HepG2 (cell line): ENCODE measurements around the gene CALML6. TPM values are rescaled to one million over a fixed set of nuclear protein-coding genes. Genes with fewer than 3 reads are reported as not detected.
A peak's percentile ranks its signal among the peaks of the same experiment; 100 is the strongest.

Source experiments
- ARID4A ChIP-seq: sonication (generic); formaldehyde crosslinking; IDR thresholded peaks from 2 replicates; pipeline ENCODE4 v1.5.0; 2020; ENCODE audit warnings: mild to moderate bottlenecking, missing genetic modification reagents, borderline replicate concordance
- ATF7-NPFF ChIP-seq: sonication (generic); formaldehyde crosslinking; IDR thresholded peaks from 2 replicates; pipeline ENCODE4 v1.8.1; 2023; ENCODE audit warnings: mild to moderate bottlenecking, low read depth, missing genetic modification reagents, moderate library complexity
- FUBP1 ChIP-seq: sonication (generic); formaldehyde crosslinking; IDR thresholded peaks from 2 replicates; pipeline ENCODE4 v1.5.1; 2020; ENCODE audit warnings: missing genetic modification reagents, mild to moderate bottlenecking, borderline replicate concordance
- GLMP ChIP-seq: sonication (generic); formaldehyde crosslinking; IDR thresholded peaks from 2 replicates; pipeline ENCODE4 v1.9.0; 2021; ENCODE audit warnings: missing genetic modification reagents, mild to moderate bottlenecking, borderline replicate concordance
- HCFC1 ChIP-seq: fragments of 150-350 bp; IDR thresholded peaks from 2 replicates; pipeline ENCODE4 v1.6.1; 2014; ENCODE audit warnings: low read depth, low read length
- HIC2 ChIP-seq: sonication (generic); formaldehyde crosslinking; IDR thresholded peaks from 2 replicates; pipeline ENCODE4 v1.9.0; 2022; ENCODE audit warnings: low read depth, missing genetic modification reagents
- KLF12 ChIP-seq: sonication (generic); formaldehyde crosslinking; IDR thresholded peaks from 2 replicates; pipeline ENCODE4 v1.4.0; 2020; ENCODE audit warnings: missing genetic modification reagents, borderline replicate concordance
- TOPORS ChIP-seq: sonication (generic); formaldehyde crosslinking; IDR thresholded peaks from 2 replicates; pipeline ENCODE4 v1.8.0; 2023; ENCODE audit warnings: mild to moderate bottlenecking, missing genetic modification reagents
- ZBTB25 ChIP-seq: IDR thresholded peaks from 2 replicates; pipeline ENCODE4 v1.6.1; 2018; ENCODE audit warnings: missing genetic modification reagents
- ZBTB44 ChIP-seq: sonication (generic); formaldehyde crosslinking; IDR thresholded peaks from 2 replicates; pipeline ENCODE4 v1.4.0; 2020; ENCODE audit warnings: missing genetic modification reagents
- ZNF382 ChIP-seq: sonication (generic); formaldehyde crosslinking; IDR thresholded peaks from 2 replicates; pipeline ENCODE4 v1.5.0; 2020; ENCODE audit warnings: missing genetic modification reagents, mild to moderate bottlenecking, borderline replicate concordance
- ZNF710 ChIP-seq: sonication (generic); formaldehyde crosslinking; IDR thresholded peaks from 2 replicates; pipeline ENCODE4 v1.5.0; 2020; ENCODE audit warnings: mild to moderate bottlenecking, missing genetic modification reagents, borderline replicate concordance
- polyA plus RNA-seq, 8 experiments: library from polyadenylated mRNA; depleted of rRNA in 3 of 8; stranded (reverse) in 7 of 8; unstranded in 1 of 8; fragments of >200 nt; fragmentation: Illumina TruSeq in 4 of 8; extraction: Trizol in 4 of 8; gene quantifications; 2 replicates each; pipeline versions ENCODE4 v1.2.1 to v1.2.3, GENCODE V29; 2011 to 2016; ENCODE audit warnings: low read depth in 4 of 8, missing spikeins in 1 of 8, mixed read lengths in 1 of 8; ENCODE audit not compliant: insufficient read depth in 1 of 8
- total RNA-seq, 5 experiments: library from RNA; depleted of rRNA; stranded (reverse); fragments of >200 nt; fragmentation: Illumina TruSeq; extraction: Trizol; gene quantifications; 2 replicates each; pipeline ENCODE4 v1.2.3, GENCODE V29; 2016; ENCODE audit warnings: low read depth in 1 of 5

CALML6 gene
- total and polyA plus RNA-seq, 2 of the 13 experiments (the other 11 are each of a cell fraction or from before 2014, with no cell fraction given): 0.11 to 0.12 TPM

GRCh38 chr1:1919304-1920056 is 4.4 kb downstream of the CALML6 start (continued):
- TF ChIP-seq HIC2 (peak; percentile 54; the same call in 1 of the 2 replicates), ZNF382 (no peak), ZBTB44 (CRISPR knock-in tag) (no peak), ATF7-NPFF (CRISPR knock-in tag) (no peak; the same call in 1 of the 2 replicates), TOPORS (CRISPR knock-in tag) (no peak), GLMP (CRISPR knock-in tag) (no peak), FUBP1 (CRISPR knock-in tag) (no peak), ARID4A (peak; percentile 52; the same call in 1 of the 2 replicates), ZBTB25 (CRISPR knock-in tag) (no peak), KLF12 (CRISPR knock-in tag) (peak; percentile 94), HCFC1 (no peak), ZNF710 (CRISPR knock-in tag) (peak; percentile 79; the same call in 1 of the 2 replicates)
